ENCODE data around the gene TTC28.

Gene TTC28

DNA sequence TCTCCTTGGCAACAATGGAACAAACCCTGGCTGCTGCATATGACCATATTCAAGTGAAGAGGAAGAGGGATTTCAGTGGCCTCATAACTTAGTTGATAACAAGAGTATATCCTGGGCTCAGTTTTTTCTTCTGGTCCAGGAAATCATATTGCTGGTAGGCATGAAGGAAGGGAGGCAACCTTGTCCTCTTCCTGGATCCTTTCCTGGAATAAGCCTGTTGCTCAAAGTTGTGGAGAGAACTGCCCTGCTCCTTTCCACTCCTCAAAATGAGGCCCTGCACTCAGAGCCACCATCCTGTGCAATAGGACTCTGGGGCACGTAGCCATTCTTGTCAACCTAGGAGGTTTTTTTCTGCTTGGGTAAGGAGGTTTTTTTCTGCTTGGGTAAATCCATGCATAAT, 631.9 kb downstream of the TTC28 start:
- DNase-seq (ENCODE audit: low spot score): no peak

- no peak for DNase-seq (ENCODE audit: low spot score)
Observed at GRCh38 chr22:28046100-28046499, 633.5 kb downstream of the TTC28 start.

- no peak for DNase-seq (ENCODE audit: low spot score)
Observed at GRCh38 chr22:28044546-28045173, 635.0 kb downstream of the TTC28 start.

DNA sequence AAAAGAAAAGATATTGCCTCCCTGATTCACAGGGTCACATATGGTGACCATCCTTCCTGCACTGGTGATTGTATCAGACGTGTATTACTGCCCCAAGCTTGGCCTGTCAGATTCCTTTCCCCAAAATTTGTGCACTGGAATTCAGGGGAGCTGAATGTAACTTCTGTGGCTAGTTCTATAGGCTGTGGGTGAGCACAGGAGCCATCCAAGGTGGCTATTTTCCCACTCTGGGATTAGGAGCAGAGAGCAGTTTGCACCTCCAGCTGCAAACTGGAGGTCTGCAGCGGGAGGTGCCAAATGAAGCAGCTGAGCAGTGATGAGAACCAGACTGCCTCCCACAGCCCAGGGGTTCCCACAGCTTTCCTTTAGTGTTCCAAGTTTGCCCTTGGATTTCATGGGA, 636.4 kb downstream of the TTC28 start:
- DNase-seq (ENCODE audit: low spot score): no peak

DNA sequence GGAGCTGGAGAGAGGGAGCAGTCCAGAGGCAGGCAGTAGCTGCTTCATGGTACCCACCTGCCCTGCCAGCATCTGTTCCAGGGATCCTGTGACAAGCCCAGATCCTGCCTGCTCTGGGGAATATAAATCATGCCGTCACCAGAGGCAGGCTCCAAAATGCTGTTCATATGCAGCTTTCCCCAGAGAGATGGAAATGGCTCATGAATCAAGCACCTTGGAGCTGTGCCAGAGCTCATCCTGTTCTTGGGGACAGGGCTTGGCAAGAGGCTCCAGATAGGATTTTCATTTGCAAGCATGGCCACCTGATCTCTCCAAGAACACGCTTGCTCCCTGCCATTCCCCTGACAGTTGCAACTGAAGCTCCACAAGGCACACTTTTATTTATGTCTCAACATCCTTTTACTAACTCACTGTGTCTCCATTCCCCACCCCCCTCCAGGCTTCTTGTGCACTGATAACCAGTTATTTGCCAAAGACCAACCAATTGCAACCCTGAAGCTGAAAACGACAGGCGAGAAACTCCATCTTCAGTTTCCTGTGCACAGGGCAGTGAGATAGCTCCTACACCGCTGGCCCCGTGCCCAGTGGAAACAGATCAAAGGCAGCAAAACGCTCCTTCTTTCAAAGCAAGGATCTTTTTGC, 644.8 kb downstream of the TTC28 start:
- DNase-seq (ENCODE audit: low spot score): no peak

DNA sequence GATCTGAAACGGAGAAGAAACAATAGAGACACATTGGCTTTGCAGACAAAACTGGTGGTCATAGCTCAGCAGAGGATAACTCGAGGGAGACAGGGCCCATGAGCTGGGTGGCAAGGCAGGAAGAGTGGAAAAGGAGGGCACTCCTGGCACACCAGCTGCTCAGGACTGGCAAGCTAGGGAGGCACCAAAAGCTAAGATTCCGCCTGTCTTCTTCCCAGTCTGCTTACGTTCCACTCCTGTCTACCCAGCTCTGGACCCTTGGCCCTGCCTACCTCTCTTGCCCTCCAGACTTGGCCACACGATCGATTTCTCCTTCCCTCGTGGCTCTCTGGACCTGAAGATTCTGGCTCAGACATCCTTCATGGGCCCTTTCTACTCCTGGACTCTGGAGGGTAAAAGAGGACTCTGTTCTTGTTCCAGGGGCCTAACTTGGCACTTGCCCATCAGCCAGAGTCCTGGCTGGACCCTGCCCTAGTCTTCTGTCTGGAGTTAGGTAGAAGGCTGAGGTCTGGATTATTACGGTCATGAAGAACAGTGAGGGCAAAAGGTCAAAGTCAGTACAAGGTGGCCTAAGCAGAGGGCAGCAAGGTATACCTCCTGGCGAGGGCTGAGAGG, 645.4 kb downstream of the TTC28 start:
- no peak for DNase-seq (ENCODE audit: low spot score)

GRCh38 chr22:28032861-28033260, 646.8 kb downstream of the TTC28 start:
- no peak for DNase-seq (ENCODE audit: low spot score)

DNA sequence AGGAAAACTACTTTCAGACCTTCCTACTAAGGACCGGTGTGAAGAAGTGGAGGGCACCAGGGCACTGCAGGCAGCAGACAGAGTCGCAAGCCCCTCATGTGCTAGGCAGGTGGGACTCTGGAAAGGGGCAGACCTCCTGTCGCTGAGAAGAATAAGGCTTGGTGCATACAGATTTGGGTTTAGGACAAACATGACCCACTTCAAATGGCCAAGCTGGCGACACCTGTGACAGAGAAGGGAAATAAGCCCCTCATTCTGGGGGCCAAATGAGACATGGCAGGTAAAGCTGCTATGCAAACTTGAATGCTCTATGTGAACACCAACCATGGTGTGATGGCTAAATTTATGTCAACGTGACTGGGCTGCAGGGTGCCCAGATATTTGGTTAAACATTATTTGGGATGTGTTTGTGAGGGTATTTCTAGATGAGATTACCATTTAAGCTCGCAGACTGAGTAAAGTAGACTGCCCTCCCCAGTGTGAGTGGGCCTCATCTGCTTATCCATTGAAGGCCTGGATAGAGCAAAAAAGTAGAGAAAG, 648.2 kb downstream of the TTC28 start:
- DNase-seq (ENCODE audit: low spot score): no peak

GRCh38 chr22:28030473-28030872, 649.2 kb downstream of the TTC28 start:
- no peak for DNase-seq (ENCODE audit: low spot score)

DNA sequence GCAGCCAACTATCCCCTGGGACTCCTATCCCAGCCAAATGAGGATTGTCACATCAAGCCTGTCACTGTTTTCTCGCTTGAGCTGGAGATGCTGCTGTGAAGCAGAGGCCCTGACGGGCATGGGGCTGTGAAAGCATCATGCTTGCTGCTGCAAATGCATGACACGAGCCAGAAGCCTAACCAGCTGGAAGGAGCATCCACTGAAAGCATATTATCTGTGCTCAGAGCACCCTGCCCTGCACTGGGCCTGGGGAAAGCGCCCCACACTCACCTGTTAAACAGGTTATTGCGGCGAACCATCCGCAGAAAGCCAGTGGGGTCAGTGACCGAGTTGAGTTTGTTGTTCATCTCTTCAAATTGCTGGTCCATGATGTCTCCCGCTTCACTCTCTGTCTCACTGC, 649.7 kb downstream of the TTC28 start:
- no peak for DNase-seq (ENCODE audit: low spot score)

DNA sequence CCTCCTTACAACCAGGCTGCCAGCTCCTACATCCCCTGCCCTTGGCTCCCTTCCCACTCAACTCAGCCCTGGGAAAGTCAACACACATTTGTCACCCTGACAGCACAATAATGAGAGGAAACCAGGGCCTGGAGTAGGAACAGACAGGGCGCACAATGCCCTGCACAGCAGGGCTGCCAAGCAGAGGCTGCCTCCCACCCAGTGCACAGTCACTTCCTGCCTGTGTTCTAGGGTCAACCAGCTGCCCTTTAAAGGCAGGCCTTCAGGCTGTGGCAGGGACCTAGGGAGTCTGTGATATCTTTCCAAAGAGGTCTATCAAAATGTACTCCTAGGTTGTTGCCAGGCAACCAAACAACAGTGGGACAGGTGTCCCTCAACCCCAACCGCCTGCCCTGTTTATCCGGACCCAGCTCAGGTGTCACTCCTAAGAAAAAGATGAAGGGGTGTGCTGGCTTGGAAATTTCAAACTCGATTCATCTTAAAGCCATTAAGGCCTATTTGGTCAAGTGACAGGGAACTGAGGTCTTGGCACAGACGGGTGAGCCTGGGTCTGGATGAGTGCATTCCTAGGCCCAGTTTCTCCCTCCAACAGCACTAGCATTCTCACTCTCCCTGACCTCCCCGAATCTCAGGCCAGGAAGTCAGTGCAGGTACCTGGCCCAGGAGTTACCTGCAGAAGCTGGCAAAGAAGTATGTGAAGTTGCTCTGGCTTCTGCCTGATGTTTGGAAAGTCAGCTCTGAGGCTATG, 650.3 kb downstream of the TTC28 start:
- DNase-seq (ENCODE audit: low spot score): no peak

- DNase-seq (ENCODE audit: low spot score): no peak
Observed at GRCh38 chr22:28027453-28028448, 651.9 kb downstream of the TTC28 start.

- DNase-seq (ENCODE audit: low spot score): no peak
Observed at GRCh38 chr22:28025866-28026575, 653.6 kb downstream of the TTC28 start.

- DNase-seq (ENCODE audit: low spot score): no peak
Observed at GRCh38 chr22:28025333-28025732, 654.3 kb downstream of the TTC28 start.

GRCh38 chr22:28024422-28024888, 655.2 kb downstream of the TTC28 start:
- DNase-seq (ENCODE audit: low spot score): no peak

GRCh38 chr22:28023774-28024173, 655.9 kb downstream of the TTC28 start:
- no peak for DNase-seq (ENCODE audit: low spot score)

- DNase-seq (ENCODE audit: low spot score): no peak
Observed at GRCh38 chr22:28023036-28023435, 656.6 kb downstream of the TTC28 start.

DNA sequence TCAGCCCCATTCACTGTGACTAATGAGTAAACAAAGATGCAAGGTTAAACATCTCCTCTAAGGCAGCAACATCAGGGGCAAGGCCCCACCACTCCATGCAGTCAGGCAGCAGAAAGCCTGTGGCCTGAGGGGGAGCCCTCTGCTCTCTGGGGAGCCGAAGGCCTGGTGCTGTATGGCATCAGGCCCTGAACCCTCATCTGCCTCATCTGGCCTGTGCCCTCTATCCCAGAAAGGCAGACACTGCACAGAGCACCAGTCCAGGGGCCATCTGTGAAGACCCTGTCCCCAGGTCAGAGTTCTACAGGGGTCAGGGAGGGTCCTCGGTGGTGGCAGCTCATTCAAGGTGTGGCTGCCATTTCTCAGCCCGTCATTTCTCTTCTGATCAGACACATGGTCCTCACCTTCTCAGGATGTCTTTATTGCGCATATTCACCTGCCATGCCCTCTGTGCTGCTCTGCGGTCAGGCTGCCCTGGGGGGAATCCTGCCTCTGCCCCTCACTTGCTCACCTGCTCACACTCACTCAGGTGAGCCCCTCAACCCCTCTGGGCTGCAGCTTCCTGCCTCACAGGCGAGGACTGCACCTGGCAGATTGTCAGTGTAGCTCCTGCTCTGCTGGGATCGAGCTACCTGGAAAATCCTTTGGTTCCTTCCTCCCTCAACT, 657.5 kb downstream of the TTC28 start:
- DNase-seq (ENCODE audit: low spot score): no peak

DNA sequence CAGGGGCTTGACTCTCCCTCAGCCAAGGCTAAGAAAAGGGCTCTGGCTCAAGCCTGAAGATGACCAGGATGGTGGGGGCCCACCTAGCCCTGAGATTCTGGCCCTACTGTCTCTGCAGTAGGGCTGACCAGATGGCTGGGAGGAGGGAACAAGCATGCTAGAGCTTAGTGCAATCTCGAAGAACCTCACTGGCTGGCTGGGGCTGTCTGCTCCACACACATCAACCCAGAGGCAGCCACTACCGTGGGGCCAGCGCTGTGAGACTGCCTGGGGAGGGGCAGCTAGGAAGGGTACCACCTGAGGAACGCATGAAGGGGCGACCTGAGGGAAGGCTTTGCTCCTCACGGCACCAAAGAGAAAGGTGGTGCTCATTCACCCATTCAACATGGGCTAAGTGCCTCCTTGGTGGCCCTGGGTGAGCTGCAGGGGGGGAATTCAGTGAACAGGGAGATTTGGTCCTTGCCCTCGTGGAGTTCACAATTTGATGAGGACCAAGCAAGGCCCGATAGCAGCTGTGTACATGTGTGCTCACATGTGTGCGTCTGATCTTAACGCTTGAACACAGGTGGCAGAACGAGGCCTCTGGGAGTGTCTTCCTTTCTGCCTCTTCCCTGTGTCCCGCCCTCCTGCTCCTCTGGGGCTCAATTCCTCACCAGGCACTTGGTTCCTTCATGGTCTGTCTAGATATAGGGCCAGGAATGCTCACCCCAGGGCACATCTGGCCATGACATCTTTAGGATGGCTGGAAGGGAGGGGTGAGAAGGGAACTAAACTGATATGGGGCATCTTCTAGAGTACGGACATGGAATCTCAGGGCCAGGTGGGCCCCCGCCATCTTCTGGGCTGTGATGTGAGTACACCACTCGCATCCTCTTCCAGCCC, 658.3 kb downstream of the TTC28 start:
- DNase-seq (ENCODE audit: low spot score): no peak

Measured in AG08396 (cell line).